GM19397 (cell line): ENCODE results near the gene ZNRD2.

Experiments used
- ATAC-seq: cut with Tn5 transposase; IDR thresholded peaks from one replicate; pipeline ENCODE4 v1.9.1; 2021; ENCODE audit warnings: mild to moderate bottlenecking, moderate library complexity; ENCODE audit not compliant: unreplicated experiment

ZNRD2 gene

GRCh38 chr11:65572356-65573051, 2.2 kb downstream of the ZNRD2 start, which contains the start of gene FAM89B:
Gene FAM89B (plus strand): TSS chr11:65572538. CDS start chr11:65572670, 132 bp downstream.
- no peak for ATAC-seq

GRCh38 chr11:65573391-65574079, 3.3 kb downstream of the ZNRD2 start:
- ATAC-seq: no peak

- no peak for ATAC-seq
Measured at GRCh38 chr11:65574109-65574810, 4.0 kb downstream of the ZNRD2 start.

GRCh38 chr11:65574811-65575567, 4.7 kb downstream of the ZNRD2 start:
- ATAC-seq: no peak

- ATAC-seq: peak; percentile 27
Measured at GRCh38 chr11:65575568-65576231, 5.4 kb downstream of the ZNRD2 start, which contains the start of gene EHBP1L1. Gene EHBP1L1 (plus strand): TSS chr11:65576053. CDS start chr11:65576303, 250 bp downstream.

- ATAC-seq: no peak
Measured at GRCh38 chr11:65576232-65576866, 6.1 kb downstream of the ZNRD2 start.

- no peak for ATAC-seq
Measured at GRCh38 chr11:65576867-65577755, 6.8 kb downstream of the ZNRD2 start.

GRCh38 chr11:65577756-65578109, 7.5 kb downstream of the ZNRD2 start:
- ATAC-seq: no peak

- no peak for ATAC-seq
Measured at GRCh38 chr11:65578134-65578533, 7.9 kb downstream of the ZNRD2 start.

GRCh38 chr11:65578667-65579066, 8.4 kb downstream of the ZNRD2 start:
- no peak for ATAC-seq

GRCh38 chr11:65579291-65579690, 9.0 kb downstream of the ZNRD2 start:
- no peak for ATAC-seq

GRCh38 chr11:65580031-65580692, 9.9 kb downstream of the ZNRD2 start:
- ATAC-seq: no peak

GRCh38 chr11:65580756-65581155, 10.5 kb downstream of the ZNRD2 start:
- no peak for ATAC-seq

- no peak for ATAC-seq
Measured at GRCh38 chr11:65581928-65582327, 11.7 kb downstream of the ZNRD2 start.

GRCh38 chr11:65583589-65583988, 13.3 kb downstream of the ZNRD2 start:
- ATAC-seq: no peak

GRCh38 chr11:65584106-65584505, 13.8 kb downstream of the ZNRD2 start:
- no peak for ATAC-seq

- no peak for ATAC-seq
Measured at GRCh38 chr11:65584723-65585171, 14.5 kb downstream of the ZNRD2 start.
